ENCODE data around the gene CHRNA10.

CHRNA10 gene

DNA sequence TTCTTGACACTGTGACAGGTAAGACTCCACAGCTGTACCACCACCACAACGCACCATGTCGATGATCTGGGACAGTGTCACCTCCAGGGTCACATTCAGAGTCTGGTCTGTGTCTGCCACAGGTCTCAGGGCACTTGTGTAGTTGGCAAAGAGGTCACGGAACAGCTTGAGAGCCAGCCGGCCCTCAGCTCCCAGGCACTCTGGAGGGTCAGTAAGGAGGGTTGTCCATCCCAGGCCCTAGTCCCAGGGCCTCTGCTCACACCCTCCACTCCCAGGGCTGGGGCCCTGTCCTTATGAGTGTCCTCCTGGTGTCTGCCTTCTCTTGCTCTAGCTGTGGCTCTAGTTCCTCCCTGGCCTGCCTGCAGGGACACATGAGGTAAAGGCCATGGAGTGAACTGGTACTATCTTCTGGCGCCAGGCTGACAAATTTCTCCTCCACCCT is 1.4 kb downstream of the CHRNA10 start:
- Histone ChIP-seq H2AK5ac (ENCODE audit: low read depth, low read length) (no peak overlapping the region), H3K36me3 (replicated peaks in 1 of 2; ENCODE audit: control insufficient read depth in 2 of 2, insufficient read depth in 2 of 2, low read length in 2 of 2) (peaks cover 25 to 90% of the 10 kb centered on the region in 2 donors)

DNA sequence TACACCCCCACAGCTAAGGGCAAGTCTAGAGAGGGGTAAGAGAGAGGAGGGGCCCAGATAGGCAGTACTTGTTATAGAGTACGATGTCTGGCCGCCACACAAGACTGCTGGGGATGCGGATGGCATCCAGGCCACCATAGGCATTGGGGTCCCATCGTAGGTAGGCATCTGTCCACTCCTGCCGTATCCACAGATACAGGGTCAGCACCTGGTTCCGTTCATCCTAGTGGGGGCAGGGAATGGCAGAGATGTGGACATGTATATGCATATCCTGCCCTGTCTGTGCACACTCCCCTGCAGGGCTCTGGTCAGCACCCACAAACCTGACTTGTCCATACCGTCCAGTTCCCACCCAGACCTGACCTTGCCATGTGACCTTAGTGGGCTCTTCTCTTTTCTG is 2.1 kb downstream of the CHRNA10 start:
- Histone ChIP-seq H3K18ac (ENCODE audit: low read length) (no peak overlapping the region), H3K79me1 (ENCODE audit: low read depth, low read length) (no peaks in the 10 kb centered on the region), H3K27me3 (ENCODE audit: control insufficient read depth in 3 of 3, insufficient read depth in 3 of 3, low read depth in 1 of 3, low read length in 3 of 3) (no peaks in the 10 kb centered on the region), H3K9ac (ENCODE audit: low read depth, low read length, poor library complexity) (no peak overlapping the region), H2BK15ac (ENCODE audit: low read length) (no peak overlapping the region), H3K36me3 (replicated peaks in 1 of 2; ENCODE audit: control insufficient read depth in 2 of 2, insufficient read depth in 2 of 2, low read length in 2 of 2) (peaks cover 28 to 90% of the 10 kb centered on the region in 2 donors), H4K91ac (ENCODE audit: low read depth, low read length, poor library complexity) (no peak overlapping the region), H3K27ac (replicated peaks; ENCODE audit: low read length) (no peak overlapping the region), H4K8ac (ENCODE audit: low read depth, low read length) (no peak overlapping the region), H2BK5ac (ENCODE audit: low read length) (no peak overlapping the region), H2AFZ (ENCODE audit: low read length) (no peak overlapping the region), H3K23ac (ENCODE audit: low read depth, low read length, poor library complexity) (no peak overlapping the region), H2AK5ac (ENCODE audit: low read depth, low read length) (no peak overlapping the region), H3K9me3 (replicated peaks in 1 of 2; ENCODE audit: control insufficient read depth in 2 of 2, insufficient read depth in 1 of 2, low read depth in 1 of 2, low read length in 2 of 2) (no peaks in the 10 kb centered on the region), H3K14ac (ENCODE audit: low read length) (no peak overlapping the region), H3K4me3 (ENCODE audit: low read length in 2 of 2) (no peak overlapping the region), H2BK12ac (ENCODE audit: low read length) (no peak overlapping the region), H2BK120ac (ENCODE audit: low read depth, low read length) (no peak overlapping the region), H3K4me2 (ENCODE audit: insufficient read depth, low read length, poor library complexity, severe bottlenecking) (no peak overlapping the region), H3K4ac (ENCODE audit: low read length) (no peak overlapping the region), H3K4me1 (ENCODE audit: control insufficient read depth in 2 of 2, insufficient read depth in 1 of 2, low read depth in 1 of 2, low read length in 2 of 2) (peaks cover 0 to 6% of the 10 kb centered on the region in 2 donors)
- DNase-seq (ENCODE audit: low spot score): no peak
- no CpG with 5 or more reads among the region's 7 CpGs for WGBS, 2 donors (ENCODE audit: extremely low coverage in 2 of 2, insufficient read length in 2 of 2, insufficient replicate concordance in 1 of 2)

More for the DNA sequence above, 1.4 kb downstream of the CHRNA10 start:
- Histone ChIP-seq H3K4me2 (ENCODE audit: insufficient read depth, low read length, poor library complexity, severe bottlenecking) (no peak overlapping the region), H2BK120ac (ENCODE audit: low read depth, low read length) (no peak overlapping the region), H3K23ac (ENCODE audit: low read depth, low read length, poor library complexity) (no peak overlapping the region), H2BK15ac (ENCODE audit: low read length) (no peak overlapping the region), H3K27ac (replicated peaks; ENCODE audit: low read length) (no peak overlapping the region), H2BK12ac (ENCODE audit: low read length) (no peak overlapping the region), H3K9me3 (replicated peaks in 1 of 2; ENCODE audit: control insufficient read depth in 2 of 2, insufficient read depth in 1 of 2, low read depth in 1 of 2, low read length in 2 of 2) (no peaks in the 10 kb centered on the region), H3K4ac (ENCODE audit: low read length) (no peak overlapping the region), H3K79me1 (ENCODE audit: low read depth, low read length) (no peaks in the 10 kb centered on the region), H4K91ac (ENCODE audit: low read depth, low read length, poor library complexity) (no peak overlapping the region), H2AFZ (ENCODE audit: low read length) (no peak overlapping the region), H4K8ac (ENCODE audit: low read depth, low read length) (no peak overlapping the region), H3K4me3 (ENCODE audit: low read length in 2 of 2) (no peak overlapping the region), H3K14ac (ENCODE audit: low read length) (no peak overlapping the region), H3K27me3 (ENCODE audit: control insufficient read depth in 3 of 3, insufficient read depth in 3 of 3, low read depth in 1 of 3, low read length in 3 of 3) (no peaks in the 10 kb centered on the region), H3K9ac (ENCODE audit: low read depth, low read length, poor library complexity) (no peak overlapping the region), H2BK5ac (ENCODE audit: low read length) (no peak overlapping the region), H3K4me1 (ENCODE audit: control insufficient read depth in 2 of 2, insufficient read depth in 1 of 2, low read depth in 1 of 2, low read length in 2 of 2) (peaks cover 0 to 6% of the 10 kb centered on the region in 2 donors), H3K18ac (ENCODE audit: low read length) (no peak overlapping the region)
- no peak for DNase-seq (ENCODE audit: low spot score)
- WGBS, 2 donors (ENCODE audit: extremely low coverage in 2 of 2, insufficient read length in 2 of 2, insufficient replicate concordance in 1 of 2): no CpG with 5 or more reads among the region's 5 CpGs

DNA sequence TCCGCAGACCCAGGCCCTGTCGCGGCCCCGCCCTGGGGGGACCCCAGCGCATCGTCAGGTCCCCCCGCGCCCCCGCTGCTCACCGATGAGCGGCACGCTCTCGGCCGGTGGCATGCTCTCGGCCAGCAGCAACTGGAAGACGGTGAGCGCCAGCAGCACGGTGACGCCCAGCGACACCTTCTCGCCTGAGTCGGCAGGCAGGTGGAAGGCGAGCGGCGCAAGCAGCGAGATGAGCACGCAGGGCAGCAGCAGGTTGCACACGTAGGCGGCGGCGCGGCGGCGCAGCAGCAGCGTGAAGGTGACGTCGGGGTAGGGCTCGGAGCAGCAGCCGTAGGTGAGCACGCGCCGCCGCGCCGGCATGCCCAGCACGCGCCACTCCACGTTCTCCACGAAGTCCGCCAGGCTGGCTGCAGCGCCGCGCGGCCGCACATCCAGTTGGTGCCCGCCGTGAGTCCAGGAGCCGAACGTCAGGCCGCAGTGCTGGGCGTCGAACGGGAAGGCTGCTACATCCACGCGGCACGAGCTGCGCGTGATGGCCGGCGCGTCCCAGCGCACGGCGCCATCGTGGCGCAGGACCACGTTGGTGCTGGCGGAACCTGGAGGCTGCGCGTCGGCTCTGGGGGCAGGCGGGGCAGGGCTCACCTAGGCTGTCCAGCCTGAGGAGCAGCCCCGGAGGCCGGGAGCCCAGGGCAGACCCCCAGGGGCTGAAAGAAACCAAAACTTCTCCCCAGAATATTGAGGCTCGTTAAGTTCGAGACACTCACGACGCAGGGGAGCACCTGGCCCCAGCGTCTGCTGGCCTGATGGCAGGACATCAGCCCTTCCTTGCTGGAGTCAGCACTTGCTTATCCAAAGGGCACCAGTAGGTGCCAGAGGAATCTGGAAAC is 3.8 kb downstream of the CHRNA10 start:
- H3K14ac ChIP-seq (ENCODE audit: low read length): peak overlapping the region; percentile 73
- WGBS, 2 donors (ENCODE audit: extremely low coverage in 2 of 2, insufficient read length in 2 of 2, insufficient replicate concordance in 1 of 2): no CpG with 5 or more reads among the region's 89 CpGs
- no peak overlapping the region for H3K4ac ChIP-seq (ENCODE audit: low read length)
- peak overlapping the region; percentile 54 for H4K8ac ChIP-seq (ENCODE audit: low read depth, low read length)
- no peak overlapping the region for H4K91ac ChIP-seq (ENCODE audit: low read depth, low read length, poor library complexity)
- no peak overlapping the region for H2AFZ ChIP-seq (ENCODE audit: low read length)
- peaks cover 24 to 77% of the 10 kb centered on the region in 2 donors for H3K36me3 ChIP-seq (replicated peaks in 1 of 2; ENCODE audit: control insufficient read depth in 2 of 2, insufficient read depth in 2 of 2, low read length in 2 of 2)
- H3K23ac ChIP-seq (ENCODE audit: low read depth, low read length, poor library complexity): peak overlapping the region; percentile 92
- peaks cover 0 to 6% of the 10 kb centered on the region in 2 donors for H3K4me1 ChIP-seq (ENCODE audit: control insufficient read depth in 2 of 2, insufficient read depth in 1 of 2, low read depth in 1 of 2, low read length in 2 of 2)
- no peak overlapping the region for H3K4me2 ChIP-seq (ENCODE audit: insufficient read depth, low read length, poor library complexity, severe bottlenecking)
- no peaks in the 10 kb centered on the region for H3K9me3 ChIP-seq (replicated peaks in 1 of 2; ENCODE audit: control insufficient read depth in 2 of 2, insufficient read depth in 1 of 2, low read depth in 1 of 2, low read length in 2 of 2)
- no peak overlapping the region for H2AK5ac ChIP-seq (ENCODE audit: low read depth, low read length)
- H3K27me3 ChIP-seq (ENCODE audit: control insufficient read depth in 3 of 3, insufficient read depth in 3 of 3, low read depth in 1 of 3, low read length in 3 of 3): no peaks in the 10 kb centered on the region
- H2BK5ac ChIP-seq (ENCODE audit: low read length): no peak overlapping the region
- peak overlapping the region; percentile 16 for H2BK12ac ChIP-seq (ENCODE audit: low read length)
- no peak overlapping the region for H3K4me3 ChIP-seq (ENCODE audit: low read length in 2 of 2)
- H2BK120ac ChIP-seq (ENCODE audit: low read depth, low read length): no peak overlapping the region
- no peak for DNase-seq (ENCODE audit: low spot score)
- H3K27ac ChIP-seq (replicated peaks; ENCODE audit: low read length): no peak overlapping the region
- H3K18ac ChIP-seq (ENCODE audit: low read length): peak overlapping the region; percentile 54
- no peak overlapping the region for H3K9ac ChIP-seq (ENCODE audit: low read depth, low read length, poor library complexity)
- no peak overlapping the region for H2BK15ac ChIP-seq (ENCODE audit: low read length)
- H3K79me1 ChIP-seq (ENCODE audit: low read depth, low read length): no peaks in the 10 kb centered on the region

DNA sequence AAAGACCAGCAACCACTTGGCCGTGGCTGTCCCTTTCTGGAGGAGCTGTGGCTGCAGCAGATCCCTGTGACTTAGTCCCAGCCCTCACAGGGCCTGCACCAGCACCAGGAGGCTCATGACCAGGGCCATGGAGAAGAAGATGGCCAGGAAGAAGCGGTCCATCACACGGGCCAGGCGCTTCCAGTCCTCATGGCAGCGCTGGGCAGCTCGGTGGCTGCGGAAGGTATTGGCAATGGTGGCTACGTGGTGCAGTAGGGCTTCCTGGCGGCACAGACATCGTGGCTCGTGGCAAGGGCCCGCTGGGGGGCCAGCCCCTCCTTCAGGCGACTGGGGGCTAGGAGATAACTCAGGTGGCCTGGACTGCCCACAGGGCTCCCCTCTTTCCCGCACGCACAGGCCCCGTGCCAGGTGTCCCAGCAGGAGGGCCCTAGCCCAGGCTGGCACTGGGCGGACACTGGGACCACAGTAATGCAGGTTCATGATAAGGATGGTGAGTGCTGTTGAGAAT is 5.1 kb downstream of the CHRNA10 start:
- H3K4me2 ChIP-seq (ENCODE audit: insufficient read depth, low read length, poor library complexity, severe bottlenecking): no peak overlapping the region
- H3K36me3 ChIP-seq (replicated peaks in 1 of 2; ENCODE audit: control insufficient read depth in 2 of 2, insufficient read depth in 2 of 2, low read length in 2 of 2): peaks cover 19 to 63% of the 10 kb centered on the region in 2 donors
- H3K4me1 ChIP-seq (ENCODE audit: control insufficient read depth in 2 of 2, insufficient read depth in 1 of 2, low read depth in 1 of 2, low read length in 2 of 2): no peaks in the 10 kb centered on the region
- H3K18ac ChIP-seq (ENCODE audit: low read length): peak overlapping the region; percentile 60
- H3K23ac ChIP-seq (ENCODE audit: low read depth, low read length, poor library complexity): no peak overlapping the region
- H4K8ac ChIP-seq (ENCODE audit: low read depth, low read length): no peak overlapping the region
- H2BK5ac ChIP-seq (ENCODE audit: low read length): no peak overlapping the region
- H2AFZ ChIP-seq (ENCODE audit: low read length): no peak overlapping the region
- H2AK5ac ChIP-seq (ENCODE audit: low read depth, low read length): no peak overlapping the region
- no peak overlapping the region for H2BK120ac ChIP-seq (ENCODE audit: low read depth, low read length)
- peak overlapping the region; percentile 12 for H3K9ac ChIP-seq (ENCODE audit: low read depth, low read length, poor library complexity)
- peaks cover 0 to 1% of the 10 kb centered on the region in 2 donors for H3K9me3 ChIP-seq (replicated peaks in 1 of 2; ENCODE audit: control insufficient read depth in 2 of 2, insufficient read depth in 1 of 2, low read depth in 1 of 2, low read length in 2 of 2)
- H3K27me3 ChIP-seq (ENCODE audit: control insufficient read depth in 3 of 3, insufficient read depth in 3 of 3, low read depth in 1 of 3, low read length in 3 of 3): no peaks in the 10 kb centered on the region
- H2BK15ac ChIP-seq (ENCODE audit: low read length): no peak overlapping the region
- DNase-seq (ENCODE audit: low spot score): no peak
- H3K79me1 ChIP-seq (ENCODE audit: low read depth, low read length): no peaks in the 10 kb centered on the region
- no peak overlapping the region for H3K4me3 ChIP-seq (ENCODE audit: low read length in 2 of 2)
- WGBS, 2 donors (ENCODE audit: extremely low coverage in 2 of 2, insufficient read length in 2 of 2, insufficient replicate concordance in 1 of 2): no CpG with 5 or more reads among the region's 17 CpGs
- H3K14ac ChIP-seq (ENCODE audit: low read length): no peak overlapping the region
- no peak overlapping the region for H4K91ac ChIP-seq (ENCODE audit: low read depth, low read length, poor library complexity)
- H3K4ac ChIP-seq (ENCODE audit: low read length): no peak overlapping the region
- no peak overlapping the region for H3K27ac ChIP-seq (replicated peaks; ENCODE audit: low read length)
- no peak overlapping the region for H2BK12ac ChIP-seq (ENCODE audit: low read length)
